Right renal pelvis (tissue), 4 donors: ENCODE results near the gene ADAMTS17. TPM values are rescaled to one million over a fixed set of nuclear protein-coding genes. Genes with fewer than 3 reads are reported as not detected.
A peak's percentile ranks its signal among the peaks of the same experiment; 100 is the strongest.

ENCODE experiments used
- DNase-seq, 4 donors: peaks; one replicate each; pipeline ENCODE4 v3.0.0-alpha.2; 2013; ENCODE audit warnings: low read depth in 4 of 4, low spot score in 3 of 4, missing footprints in 1 of 4
- polyA plus RNA-seq, 4 donors: library from polyadenylated mRNA; unstranded; fragments of 120-200 nt; gene quantifications; one replicate each; pipeline ENCODE4 v1.2.1, GENCODE V29; 2013; ENCODE audit not compliant: insufficient read length in 4 of 4

The ADAMTS17 gene
- polyA plus RNA-seq, 4 donors, result 1.9 to 3.4 (median 2.6) TPM

GRCh38 chr15:100114100-100114499 is 227.7 kb downstream of the ADAMTS17 start:
- DNase-seq, result no peak

DNA sequence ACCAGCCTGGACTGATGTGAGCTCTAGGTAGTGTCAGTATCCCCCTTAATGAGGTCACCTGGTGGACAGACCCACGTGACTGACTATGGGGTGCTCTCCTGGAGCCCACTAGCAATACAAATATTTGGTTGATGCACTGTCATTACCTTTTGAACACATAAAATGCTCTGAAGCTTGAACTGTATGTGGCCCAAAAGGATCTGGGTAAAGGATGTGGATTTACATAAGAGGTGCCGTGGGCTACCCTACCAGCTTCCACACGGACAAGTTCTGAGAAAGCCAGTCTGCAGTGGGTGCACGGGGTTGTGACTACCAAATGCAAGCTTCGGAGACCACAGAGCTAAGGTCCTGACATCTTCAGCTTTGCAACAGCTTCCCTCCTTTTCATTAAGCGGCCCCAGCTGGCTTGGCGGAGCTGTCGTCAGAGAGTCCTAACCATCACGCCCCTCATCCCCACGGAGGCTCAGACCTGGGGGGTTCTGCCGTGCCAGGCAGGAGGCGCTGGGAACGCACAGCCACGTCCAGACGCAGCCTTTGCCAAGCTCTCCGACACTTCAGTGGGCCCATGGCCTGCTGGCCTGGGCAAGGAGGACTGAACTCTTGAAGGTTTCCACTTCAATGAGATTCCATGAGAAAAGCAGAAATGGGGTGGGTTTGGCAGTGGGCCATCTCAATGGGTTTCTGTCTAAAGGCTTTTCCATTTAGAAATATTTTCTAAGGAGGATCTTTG is 228.3 kb downstream of the ADAMTS17 start:
- no peak for DNase-seq

DNA sequence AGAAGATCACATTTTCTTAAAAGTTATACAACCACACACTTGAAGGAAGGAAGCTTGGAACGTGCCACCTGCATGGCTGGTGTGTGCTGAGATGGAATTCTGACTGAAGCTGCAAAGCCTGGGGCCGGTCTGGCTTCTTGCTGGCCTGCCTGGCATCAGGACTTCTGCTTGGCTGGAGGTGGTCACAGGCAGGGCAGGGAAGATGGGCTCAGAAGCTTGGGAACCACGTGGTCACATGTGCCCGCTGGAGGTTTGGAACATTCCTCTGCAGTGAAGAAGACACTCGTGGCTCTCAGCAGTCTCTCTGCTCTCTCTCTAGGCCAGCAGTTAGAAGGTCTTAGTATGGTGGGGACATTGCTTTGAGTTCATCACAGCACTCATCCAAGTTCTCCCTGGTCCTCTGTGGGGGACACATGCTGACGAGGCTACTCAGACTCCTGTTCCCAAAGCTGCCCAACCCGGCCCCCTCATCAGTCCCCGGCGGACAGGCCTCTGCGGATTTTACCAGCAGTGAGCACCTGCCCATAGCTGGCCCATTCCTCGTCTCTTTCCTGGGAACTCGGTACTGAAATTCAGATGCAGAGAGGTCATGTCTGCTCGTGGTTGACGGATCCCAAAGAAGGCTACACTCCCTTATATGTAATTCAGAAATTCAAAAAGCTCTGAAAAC is 229.0 kb downstream of the ADAMTS17 start:
- DNase-seq, result no peak

- DNase-seq, result no peak
Observed at GRCh38 chr15:100112061-100112420, 229.7 kb downstream of the ADAMTS17 start.

DNA sequence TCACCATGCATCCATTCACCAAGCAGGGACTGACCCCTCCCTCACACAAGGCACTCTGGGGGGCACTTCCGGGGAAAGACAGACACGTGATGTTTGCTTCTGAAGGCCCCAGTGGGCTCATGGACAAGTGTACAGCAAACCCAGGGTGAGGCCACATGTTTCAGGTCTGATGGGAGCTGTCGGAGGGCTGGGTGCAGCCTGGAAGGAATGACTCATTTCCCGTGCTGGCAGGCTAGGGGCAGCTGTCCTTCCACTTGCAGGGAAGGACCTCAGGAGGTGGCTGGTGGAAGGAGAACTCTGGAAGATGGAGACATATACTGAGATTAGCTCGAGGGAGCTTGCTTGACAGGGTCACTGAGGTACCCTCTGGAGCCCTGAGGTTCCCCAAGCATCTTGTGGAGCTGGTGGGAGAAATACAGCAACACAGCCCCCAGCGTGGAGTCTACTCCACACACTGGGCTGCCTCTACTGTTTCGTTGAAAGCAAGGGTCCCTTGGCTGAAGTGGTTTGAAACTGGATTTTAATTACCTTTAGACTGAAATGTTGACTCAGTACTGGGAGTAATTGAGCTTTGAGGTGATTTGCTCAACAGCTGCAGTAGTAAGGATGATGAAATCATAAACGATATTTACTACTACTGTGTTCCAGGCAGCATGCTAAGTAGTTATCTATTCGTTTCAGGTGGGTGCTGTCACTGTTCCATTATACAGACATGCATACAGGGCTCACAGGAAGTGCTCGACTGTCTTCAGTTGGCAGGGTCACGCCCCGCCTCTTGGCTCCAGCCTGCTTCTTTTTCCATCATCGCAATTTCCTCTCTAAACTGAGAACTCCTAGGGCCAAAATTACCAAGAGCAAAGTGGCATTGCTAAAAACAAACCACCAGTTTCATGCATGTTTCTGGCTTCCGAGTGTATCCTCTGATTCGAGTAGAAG is 230.4 kb downstream of the ADAMTS17 start:
- DNase-seq, result no peak

GRCh38 chr15:100109486-100110035 is 232.2 kb downstream of the ADAMTS17 start:
- no peak for DNase-seq

- DNase-seq, result no peak
Observed at GRCh38 chr15:100108846-100109245, 232.9 kb downstream of the ADAMTS17 start.

DNA sequence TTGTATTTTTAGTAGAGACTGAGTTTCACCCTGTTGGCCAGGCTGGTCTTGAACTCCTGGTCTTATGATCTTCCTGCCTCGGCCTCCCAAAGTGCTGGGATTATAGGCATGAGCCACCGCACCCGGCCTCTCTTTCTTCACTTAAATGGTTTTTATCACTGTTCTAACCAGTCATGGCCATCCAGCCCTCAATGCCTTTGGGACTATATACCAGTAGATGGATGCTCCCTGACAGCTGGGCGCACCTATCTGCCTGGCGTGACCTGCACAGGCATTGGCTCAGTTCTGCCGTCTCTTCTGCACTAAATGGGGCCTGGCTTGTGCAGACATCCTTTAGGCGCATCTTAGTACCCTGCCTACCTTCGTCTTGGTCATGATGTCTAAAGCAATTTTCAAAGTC is 233.4 kb downstream of the ADAMTS17 start:
- DNase-seq, result no peak

DNA sequence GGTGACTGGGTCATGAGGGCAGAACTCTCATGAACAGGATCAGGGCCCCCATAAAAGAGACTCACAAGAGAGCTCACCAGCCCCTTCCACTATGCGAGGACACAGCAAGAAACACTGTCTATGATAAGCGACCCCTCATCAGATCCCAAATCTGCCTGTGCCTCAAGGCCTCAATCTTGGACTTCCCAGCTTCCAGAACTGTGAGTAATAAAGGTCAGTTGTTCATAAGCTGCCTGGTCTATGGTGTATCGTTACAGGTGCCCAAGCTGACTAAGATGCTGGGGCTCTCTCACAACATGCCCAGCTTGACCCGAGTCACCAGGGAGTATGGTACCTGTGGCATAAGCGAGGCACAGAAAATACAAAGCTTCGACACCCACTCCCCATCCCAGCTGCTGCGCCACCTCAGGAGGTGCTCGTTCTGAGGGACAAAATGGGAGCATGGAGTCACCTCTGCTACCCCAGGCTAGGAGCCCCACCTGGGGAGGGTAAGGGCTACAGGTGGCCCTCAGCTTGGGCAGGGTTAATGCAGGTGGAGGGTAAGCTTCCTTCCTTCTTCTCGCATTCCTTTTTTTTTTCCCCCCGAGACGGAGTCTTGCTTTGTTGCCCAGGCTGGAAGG is 234.1 kb downstream of the ADAMTS17 start:
- DNase-seq, result no peak

GRCh38 chr15:100107151-100107550 is 234.6 kb downstream of the ADAMTS17 start:
- no peak for DNase-seq

DNA sequence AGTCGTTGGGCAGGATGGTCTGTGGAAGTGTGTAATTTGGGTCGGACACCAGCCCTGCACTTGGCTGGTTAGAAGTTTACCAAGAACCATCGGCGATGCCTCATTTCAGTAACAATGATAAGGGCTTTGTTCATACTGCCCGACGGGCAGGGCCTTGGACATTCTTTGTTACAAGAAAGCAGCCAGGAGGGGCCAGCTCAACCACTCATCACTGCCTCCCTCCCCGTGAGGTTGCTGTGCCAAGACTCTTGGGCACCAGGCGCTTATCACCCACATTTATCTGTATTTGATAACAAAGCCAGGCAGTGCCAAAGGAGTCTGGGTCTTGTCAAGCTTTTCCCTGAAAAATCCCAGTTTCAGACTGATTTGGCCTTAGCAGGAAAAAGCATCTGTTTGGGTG is 235.0 kb downstream of the ADAMTS17 start:
- DNase-seq, result no peak

GRCh38 chr15:100105101-100105500 is 236.7 kb downstream of the ADAMTS17 start:
- no peak for DNase-seq

GRCh38 chr15:100104245-100104644 is 237.5 kb downstream of the ADAMTS17 start:
- DNase-seq, result peak in 1 of 4 donors; percentile 23

GRCh38 chr15:100103828-100104227 is 237.9 kb downstream of the ADAMTS17 start:
- DNase-seq, result no peak

DNA sequence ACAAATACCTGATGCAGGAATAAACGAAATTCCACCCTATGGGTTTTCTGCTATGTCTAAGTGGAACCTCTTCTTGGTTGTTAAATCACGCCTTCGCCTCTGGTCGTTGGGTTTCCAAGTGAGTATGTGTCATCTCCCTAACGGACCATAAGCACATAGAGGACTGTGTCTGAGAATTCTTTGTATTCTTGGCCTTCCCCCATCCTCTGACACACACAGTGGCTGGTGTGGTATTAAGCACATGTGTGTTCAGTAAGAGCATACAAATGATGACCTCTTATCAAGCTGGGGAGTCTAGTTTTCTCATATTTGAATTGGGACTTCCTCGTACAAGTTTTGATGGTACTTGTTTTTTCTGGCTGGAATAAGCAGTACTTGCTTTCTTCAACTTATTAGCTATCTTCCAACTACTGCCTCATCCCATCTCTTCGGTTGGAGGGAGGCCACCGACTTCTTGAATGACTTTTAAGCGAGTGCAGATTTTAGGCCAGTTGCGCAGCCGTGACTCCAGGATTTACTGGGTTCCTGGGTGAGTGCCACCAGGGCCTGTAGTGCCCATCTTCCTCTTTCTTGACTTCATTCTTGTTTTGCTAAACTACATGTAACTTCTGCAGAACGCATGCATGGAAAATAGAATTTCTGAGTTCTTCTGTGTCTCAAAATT is 240.2 kb downstream of the ADAMTS17 start:
- DNase-seq, result no peak

- no peak for DNase-seq
Observed at GRCh38 chr15:100100926-100101325, 240.8 kb downstream of the ADAMTS17 start.

GRCh38 chr15:100099976-100100375 is 241.8 kb downstream of the ADAMTS17 start:
- DNase-seq, result no peak

- DNase-seq, result no peak
Observed at GRCh38 chr15:100098705-100099104, 243.1 kb downstream of the ADAMTS17 start.

DNA sequence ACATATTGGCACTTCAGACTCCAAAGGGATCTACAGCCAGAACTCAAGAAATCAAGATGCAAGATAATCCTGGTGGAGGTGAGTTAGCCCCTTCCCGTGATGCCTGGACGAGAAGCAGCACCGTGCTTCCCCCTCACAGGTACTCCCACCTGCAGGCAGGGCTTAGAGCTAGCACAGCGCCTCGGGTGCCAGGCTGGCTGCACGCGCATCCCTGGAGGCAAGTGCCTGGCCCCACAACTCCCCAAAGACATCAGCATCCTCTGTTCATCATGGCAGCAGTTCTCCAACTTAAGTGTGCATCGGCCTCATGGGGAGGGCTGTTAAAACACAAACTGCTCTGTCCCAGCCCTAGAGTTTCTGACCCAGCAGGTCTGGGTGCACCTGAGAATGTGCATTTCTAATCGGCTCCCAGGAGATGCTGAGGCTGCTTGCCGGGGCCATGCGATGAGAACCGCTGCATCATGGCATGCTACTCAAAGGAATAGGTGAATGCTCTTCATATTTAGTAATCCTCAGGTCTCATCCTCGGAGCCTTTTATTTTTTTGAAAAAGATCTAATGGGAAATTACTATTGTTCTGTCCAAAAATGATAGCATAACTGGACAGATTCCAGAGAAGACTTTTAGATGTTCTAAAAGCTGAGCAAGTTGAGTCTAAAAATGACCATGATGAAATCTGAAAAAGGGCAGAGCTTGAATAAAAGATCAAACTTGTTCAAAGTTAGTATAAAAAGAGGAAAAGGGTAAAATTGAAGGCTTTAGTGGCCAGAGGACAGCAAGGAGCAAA is 244.2 kb downstream of the ADAMTS17 start:
- DNase-seq, result no peak
